Measurements from ENCODE around the gene NHS.

DNA sequence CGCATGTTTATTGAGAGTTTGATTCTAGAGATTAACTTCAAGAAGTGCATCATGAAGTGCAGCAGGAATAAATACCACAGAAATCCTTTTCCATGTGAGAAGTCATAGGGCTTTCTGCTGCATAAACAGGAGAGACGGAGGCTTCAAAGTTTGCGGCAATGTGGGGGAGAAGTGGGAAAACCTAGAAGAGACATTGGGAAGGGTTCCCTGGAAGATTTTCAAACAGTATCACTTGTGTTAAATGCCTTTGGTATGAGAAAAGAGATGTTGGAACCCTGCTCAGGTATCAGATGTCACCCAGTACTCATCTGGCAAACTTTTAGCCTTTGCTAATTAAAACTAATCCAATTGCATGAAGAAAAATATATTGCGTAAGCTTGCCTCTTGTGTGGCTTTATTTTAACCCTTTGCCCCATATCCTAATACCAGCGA, 15.4 kb downstream of the NHS start:
- TF ChIP-seq, protein P1, sequence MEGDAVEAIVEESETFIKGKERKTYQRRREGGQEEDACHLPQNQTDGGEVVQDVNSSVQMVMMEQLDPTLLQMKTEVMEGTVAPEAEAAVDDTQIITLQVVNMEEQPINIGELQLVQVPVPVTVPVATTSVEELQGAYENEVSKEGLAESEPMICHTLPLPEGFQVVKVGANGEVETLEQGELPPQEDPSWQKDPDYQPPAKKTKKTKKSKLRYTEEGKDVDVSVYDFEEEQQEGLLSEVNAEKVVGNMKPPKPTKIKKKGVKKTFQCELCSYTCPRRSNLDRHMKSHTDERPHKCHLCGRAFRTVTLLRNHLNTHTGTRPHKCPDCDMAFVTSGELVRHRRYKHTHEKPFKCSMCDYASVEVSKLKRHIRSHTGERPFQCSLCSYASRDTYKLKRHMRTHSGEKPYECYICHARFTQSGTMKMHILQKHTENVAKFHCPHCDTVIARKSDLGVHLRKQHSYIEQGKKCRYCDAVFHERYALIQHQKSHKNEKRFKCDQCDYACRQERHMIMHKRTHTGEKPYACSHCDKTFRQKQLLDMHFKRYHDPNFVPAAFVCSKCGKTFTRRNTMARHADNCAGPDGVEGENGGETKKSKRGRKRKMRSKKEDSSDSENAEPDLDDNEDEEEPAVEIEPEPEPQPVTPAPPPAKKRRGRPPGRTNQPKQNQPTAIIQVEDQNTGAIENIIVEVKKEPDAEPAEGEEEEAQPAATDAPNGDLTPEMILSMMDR (optimal IDR thresholded peaks at IDR 0.05 in 1 of 3, IDR thresholded peaks at IDR 0.05 in 1 of 3, conservative IDR thresholded peaks at IDR 0.05 in 1 of 3; ENCODE audit: extremely low read depth in 1 of 3, insufficient read depth in 2 of 3, low read length in 3 of 3): no peak
- no peak for TF ChIP-seq EZH2 (IDR thresholded peaks at IDR 0.05; ENCODE audit: low read length)
